Right lobe of liver (tissue), 4 donors: ENCODE results near the gene MOSPD2.

Experiments
- CTCF ChIP-seq, 4 donors: fragments of 200-600 bp in 3 of 4; fragments of 450-650 bp in 1 of 4; IDR thresholded peaks; one replicate each; pipeline versions ENCODE4 v1.5.1 to v1.8.0; 2016 to 2022; ENCODE audit warnings: antibody characterized with exemption in 4 of 4, mild to moderate bottlenecking in 2 of 4
- POLR2A ChIP-seq: fragments of 450-650 bp; IDR thresholded peaks from one replicate; pipeline ENCODE4 v1.6.1; 2017; ENCODE audit warnings: antibody characterized with exemption, mild to moderate bottlenecking
- donor health status: DM: no; HTN: no; CAD: no.
- donor health status: DM: no; HTN: no; CAD: no.
- donor health status: DM: no; HTN: yes; CAD: no.

GRCh38 chrX:14897042-14897441, 23.8 kb downstream of the MOSPD2 start:
- TF ChIP-seq CTCF (IDR thresholded peaks at IDR 0.05) (no peak), POLR2A (no peak)
